Bronchial epithelial cell (primary cell): ENCODE data around the gene FLOT2. TPM values are rescaled to one million over a fixed set of nuclear protein-coding genes. Genes with fewer than 3 reads are reported as not detected.
A peak's percentile ranks its signal among the peaks of the same experiment; 100 is the strongest.

Source experiments
- DNase-seq: peaks from one replicate; pipeline ENCODE4 v3.0.0-alpha.2; 2010; ENCODE audit warnings: low read depth
- FAIRE-seq: peaks from 2 replicates; lab custom pipeline; 2011; peaks lifted over from hg19 to GRCh38; lab: Jason Lieb, UNC
- H3K27me3 ChIP-seq: 2 replicates; pipeline ENCODE4 v1.5.1; 2011; ENCODE audit warnings: low read length; ENCODE audit not compliant: control insufficient read depth, insufficient read depth
- H3K36me3 ChIP-seq: 2 replicates; pipeline ENCODE4 v1.5.1; 2011; ENCODE audit warnings: low read length; ENCODE audit not compliant: control insufficient read depth, insufficient read depth
- H3K4me3 ChIP-seq: 2 replicates; pipeline ENCODE4 v1.5.1; 2011; ENCODE audit warnings: mild to moderate bottlenecking, low read depth, low read length, control low read depth
- CTCF ChIP-seq: IDR thresholded peaks from 2 replicates; pipeline ENCODE4 v1.5.1; 2011; ENCODE audit warnings: mild to moderate bottlenecking, moderate library complexity, low read length, control low read depth, inconsistent platforms; ENCODE audit not compliant: insufficient read depth, severe bottlenecking
- total RNA-seq: library from RNA; depleted of rRNA; stranded (reverse); fragments of >200 nt; gene quantifications from 2 replicates; pipeline ENCODE4 v1.2.1, GENCODE V29; 2014

The FLOT2 gene
- total RNA-seq, 1 donor from 2014 or later, result 24.5 TPM

- peaks cover 3% of the 10 kb centered on the region for H3K36me3 ChIP-seq
- no peak for FAIRE-seq
- H3K4me3 ChIP-seq, result peak overlapping the region; percentile 56
- no peak for DNase-seq
- no peak for TF ChIP-seq CTCF
- no peaks in the 10 kb centered on the region for H3K27me3 ChIP-seq
Observed at GRCh38 chr17:28901866-28902818, 4.6 kb upstream of the FLOT2 start.

GRCh38 chr17:28900986-28901726 lies 3.6 kb upstream of the FLOT2 start:
- H3K27me3 ChIP-seq, result no peaks in the 10 kb centered on the region
- FAIRE-seq, result no peak
- H3K4me3 ChIP-seq, result no peak overlapping the region
- no peaks in the 10 kb centered on the region for H3K36me3 ChIP-seq
- DNase-seq, result no peak
- TF ChIP-seq CTCF, result no peak

- FAIRE-seq (no peak), DNase-seq (no peak)
- Histone ChIP-seq H3K4me3 (no peak overlapping the region), H3K36me3 (no peaks in the 10 kb centered on the region), H3K27me3 (no peaks in the 10 kb centered on the region)
- no peak for TF ChIP-seq CTCF
Observed at GRCh38 chr17:28899212-28899815, 1.8 kb upstream of the FLOT2 start.

GRCh38 chr17:28898527-28898955 lies 1.0 kb upstream of the FLOT2 start:
- H3K36me3 ChIP-seq, result no peaks in the 10 kb centered on the region
- no peak for TF ChIP-seq CTCF
- H3K27me3 ChIP-seq, result no peaks in the 10 kb centered on the region
- H3K4me3 ChIP-seq, result no peak overlapping the region
- DNase-seq, result no peak
- FAIRE-seq, result no peak

GRCh38 chr17:28897769-28898526 lies 415 bp upstream of the FLOT2 start:
- DNase-seq (no peak), FAIRE-seq (no peak)
- no peaks in the 10 kb centered on the region for H3K36me3 ChIP-seq
- H3K27me3 ChIP-seq, result no peaks in the 10 kb centered on the region
- no peak for TF ChIP-seq CTCF
- H3K4me3 ChIP-seq, result peak overlapping the region; percentile 82
